Esophagus mucosa (tissue), 1 donor: ENCODE data around the gene HIPK4. TPM values are rescaled to one million over a fixed set of nuclear protein-coding genes. Genes with fewer than 3 reads are reported as not detected.
"Not testable (repeated sequence)": the region's sequence is repeated elsewhere in the genome, so short reads cannot be mapped to it uniquely, and the experiment has no call there.

Experiments used
- ATAC-seq: fragments of 200-7000 bp; cut with Tn5 transposase; one replicate; pipeline ENCODE4 v1.9.1; 2020
- total RNA-seq: library from RNA; stranded (reverse); gene quantifications from one replicate; pipeline ENCODE4 v1.2.4, GENCODE V29; 2023
- donor health status: DM: yes; HTN: yes; CAD: no.

The HIPK4 gene
- total RNA-seq, 1 donor from 2014 or later, result not detected

DNA sequence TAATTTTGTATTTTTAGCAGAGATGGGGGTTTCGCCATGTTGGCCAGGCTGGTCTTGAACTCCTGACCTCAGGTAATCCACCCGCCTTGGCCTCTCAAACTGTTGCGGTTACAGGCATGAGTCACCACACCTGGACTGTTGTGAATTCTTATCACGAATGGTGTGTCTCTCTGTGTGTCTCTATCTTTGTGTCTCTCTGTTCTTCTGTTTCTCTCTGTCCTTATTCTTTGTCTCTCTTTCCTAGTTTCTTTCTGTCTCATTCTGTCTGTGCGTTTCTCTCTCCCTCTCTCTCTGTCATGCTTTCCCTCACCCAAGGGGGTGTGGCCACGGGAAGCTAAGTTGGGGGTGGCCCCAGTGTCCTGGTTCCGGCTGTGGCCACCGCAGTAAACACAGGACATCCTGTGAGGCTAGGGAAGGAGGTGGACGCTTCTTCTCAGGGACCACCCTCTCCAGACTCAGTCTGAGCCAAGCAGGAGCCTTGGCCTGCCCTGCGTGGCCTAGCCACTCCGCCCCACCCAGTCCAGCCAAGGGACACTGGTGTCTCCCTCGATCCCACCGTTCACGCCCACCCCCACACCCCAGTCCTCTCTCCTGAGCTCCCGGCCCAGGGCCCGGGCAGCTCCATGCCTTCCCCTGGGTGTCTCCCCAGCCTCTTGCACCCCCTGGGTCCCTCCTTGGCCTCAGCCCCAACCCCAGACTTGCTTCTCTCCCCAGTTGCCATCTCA, 27.1 kb upstream of the HIPK4 start:
- ATAC-seq, result no peak

GRCh38 chr19:40415768-40416167, 25.8 kb upstream of the HIPK4 start:
- ATAC-seq, result no peak

DNA sequence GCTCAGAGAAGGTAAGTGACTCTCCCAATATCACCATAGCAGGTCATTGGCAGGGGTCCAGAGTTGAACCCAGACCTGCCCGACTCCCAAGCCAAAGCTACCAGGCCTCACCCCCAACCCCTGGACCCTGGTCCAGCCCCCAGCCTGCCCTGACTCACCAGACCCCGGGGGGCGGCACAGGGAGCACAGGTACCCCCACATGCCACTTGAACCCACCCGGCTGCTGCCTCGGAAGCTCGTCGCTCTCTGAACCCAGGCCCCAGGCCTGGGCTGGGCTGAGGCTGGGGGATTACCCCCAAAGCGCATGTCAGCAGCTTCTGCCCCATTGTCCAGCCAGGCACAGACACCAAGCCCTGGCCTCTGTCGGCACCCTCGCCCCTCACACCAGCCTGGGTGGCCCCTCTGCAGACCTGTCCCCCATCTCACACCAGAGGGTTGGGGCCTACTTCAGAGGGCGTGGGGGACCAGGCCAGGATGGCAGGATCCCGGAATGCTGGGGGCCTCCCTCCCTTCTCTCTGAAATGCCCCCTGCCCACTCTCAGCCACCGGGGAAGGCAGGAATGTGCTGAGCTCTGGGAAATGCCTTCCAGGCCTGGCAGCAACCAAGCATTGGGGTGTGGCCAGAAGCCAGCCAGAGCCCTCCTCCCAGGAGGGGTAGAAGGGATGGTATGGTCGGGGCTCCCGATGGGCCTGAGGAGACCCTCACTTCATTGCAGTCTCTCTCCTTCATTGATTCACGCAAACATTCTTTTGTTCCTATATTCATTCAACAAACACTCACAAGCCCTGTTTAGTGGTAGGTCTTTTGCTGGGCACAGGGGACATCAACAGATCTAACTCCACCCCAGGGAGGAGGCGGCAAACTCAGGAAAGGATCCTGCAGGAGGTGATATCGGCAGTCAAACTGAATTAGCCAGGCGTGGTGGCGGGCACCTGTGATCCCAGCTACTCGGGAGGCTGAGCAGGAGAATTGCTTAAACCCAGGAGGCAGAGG, 24.9 kb upstream of the HIPK4 start:
- ATAC-seq, result no peak

GRCh38 chr19:40413291-40413845, 23.4 kb upstream of the HIPK4 start, which contains the start of gene PRX:
Gene PRX (minus strand): TSS chr19:40413378. CDS start chr19:40407932, 5,446 bp downstream.
- ATAC-seq, result no peak

DNA sequence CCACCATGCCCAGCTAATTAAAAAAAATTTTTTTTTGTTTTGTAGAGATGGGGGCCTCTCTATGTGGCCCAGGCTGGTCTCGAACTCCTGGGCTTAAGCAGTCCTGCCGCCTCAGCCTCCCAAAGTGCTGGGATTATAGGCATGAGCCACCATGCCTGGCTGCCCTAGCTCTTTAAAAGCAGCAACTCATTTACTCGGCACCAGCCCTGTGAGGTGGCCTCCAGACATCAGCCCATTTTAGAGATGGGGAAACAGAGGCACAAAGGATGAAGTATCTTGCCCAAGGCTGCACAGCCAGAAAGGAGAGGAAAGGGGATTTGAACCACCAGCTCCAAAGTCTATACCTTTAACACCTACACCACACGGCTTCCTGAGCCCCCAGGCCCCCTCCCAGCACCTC, 22.9 kb upstream of the HIPK4 start:
- ATAC-seq, result no peak

- no peak for ATAC-seq
These were observed 22.0 kb upstream of the HIPK4 start for GRCh38 chr19:40411958-40412499.

GRCh38 chr19:40411125-40411842, 21.3 kb upstream of the HIPK4 start:
- peak; percentile 25 for ATAC-seq

DNA sequence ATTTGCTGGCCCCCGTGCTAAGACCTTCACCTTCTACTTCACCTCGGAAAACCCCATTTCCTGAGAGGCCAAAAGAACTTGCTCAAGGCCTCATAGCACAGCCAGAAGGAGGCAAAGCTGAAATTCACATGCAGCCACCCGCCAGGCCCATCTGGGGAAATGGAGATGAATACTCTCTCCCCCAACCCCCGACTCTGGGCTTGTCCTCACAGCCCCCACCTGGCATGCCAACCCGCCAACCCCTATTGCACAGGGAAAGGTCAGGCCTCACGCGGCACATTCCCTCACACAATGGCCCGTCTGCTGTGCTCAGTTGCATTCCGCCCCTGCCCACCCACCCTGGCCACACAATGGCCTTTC, 20.0 kb upstream of the HIPK4 start:
- ATAC-seq, result no peak

- not testable (repeated sequence) for ATAC-seq
These were observed 18.6 kb upstream of the HIPK4 start for GRCh38 chr19:40408598-40408925.

GRCh38 chr19:40407714-40408597, 18.0 kb upstream of the HIPK4 start:
- no peak for ATAC-seq

- peak; percentile 83 for ATAC-seq
These were observed 13.4 kb upstream of the HIPK4 start for GRCh38 chr19:40403262-40403984.

- ATAC-seq, result no peak
These were observed 10.6 kb upstream of the HIPK4 start for GRCh38 chr19:40400559-40400958.

DNA sequence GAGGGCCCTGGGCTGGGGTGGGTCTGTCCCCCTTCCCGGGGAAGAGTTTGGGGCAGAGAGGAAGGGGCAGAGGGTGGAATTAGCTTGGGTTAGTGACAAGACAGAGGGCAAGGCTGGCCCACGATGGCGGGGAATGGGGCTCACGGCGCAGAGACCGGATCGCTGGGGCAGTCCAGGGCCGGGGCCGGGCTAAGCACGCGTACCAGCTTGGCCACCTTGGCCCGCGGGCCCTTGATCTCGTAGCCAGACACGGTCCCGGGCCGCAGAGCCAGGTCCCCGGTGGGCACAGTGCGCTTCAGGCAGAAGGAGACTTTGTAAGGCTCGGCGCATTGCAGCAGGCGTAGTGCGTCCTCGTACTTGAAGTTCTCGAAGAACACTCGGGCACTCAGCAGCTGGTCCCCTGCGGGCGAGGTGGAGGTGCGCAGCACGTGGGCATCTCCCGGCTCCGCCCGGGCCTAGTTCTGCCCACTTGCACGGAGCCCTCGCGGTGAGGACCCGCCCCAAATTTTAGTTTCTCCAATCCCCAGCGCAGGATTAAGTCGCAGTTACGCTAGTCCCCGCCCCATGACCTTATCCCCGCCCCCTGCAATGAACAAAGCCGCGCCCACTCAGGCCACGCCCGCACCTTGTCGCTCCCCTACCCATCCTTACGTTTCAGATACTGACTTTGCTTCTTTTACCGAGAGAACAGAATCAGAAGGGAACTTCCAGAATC, 8.6 kb upstream of the HIPK4 start:
- ATAC-seq, result peak; percentile 51

- no peak for ATAC-seq
These were observed 7.6 kb upstream of the HIPK4 start for GRCh38 chr19:40397568-40397906.

- no peak for ATAC-seq
These were observed 7.0 kb upstream of the HIPK4 start for GRCh38 chr19:40396886-40397567.

DNA sequence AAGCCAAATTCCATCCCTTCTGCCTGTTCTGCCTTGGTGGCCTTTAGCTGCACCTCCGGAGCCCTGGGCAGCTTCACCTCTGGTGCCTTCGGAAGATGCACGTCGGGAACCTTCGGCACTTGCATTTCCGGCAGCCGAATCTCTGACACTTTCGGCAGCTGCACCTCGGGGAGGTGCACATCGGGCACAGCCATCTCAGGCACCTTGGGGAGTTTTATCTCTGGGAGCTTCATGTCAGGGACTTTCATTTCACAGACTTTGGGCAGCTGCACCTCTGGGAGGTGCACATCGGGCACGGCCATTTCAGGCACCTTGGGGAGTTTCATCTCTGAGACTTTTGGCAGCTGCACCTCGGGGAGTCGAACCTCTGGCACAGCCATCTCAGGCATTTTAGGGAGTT, 6.0 kb upstream of the HIPK4 start:
- no peak for ATAC-seq

GRCh38 chr19:40394816-40395210, 4.8 kb upstream of the HIPK4 start:
- no peak for ATAC-seq

DNA sequence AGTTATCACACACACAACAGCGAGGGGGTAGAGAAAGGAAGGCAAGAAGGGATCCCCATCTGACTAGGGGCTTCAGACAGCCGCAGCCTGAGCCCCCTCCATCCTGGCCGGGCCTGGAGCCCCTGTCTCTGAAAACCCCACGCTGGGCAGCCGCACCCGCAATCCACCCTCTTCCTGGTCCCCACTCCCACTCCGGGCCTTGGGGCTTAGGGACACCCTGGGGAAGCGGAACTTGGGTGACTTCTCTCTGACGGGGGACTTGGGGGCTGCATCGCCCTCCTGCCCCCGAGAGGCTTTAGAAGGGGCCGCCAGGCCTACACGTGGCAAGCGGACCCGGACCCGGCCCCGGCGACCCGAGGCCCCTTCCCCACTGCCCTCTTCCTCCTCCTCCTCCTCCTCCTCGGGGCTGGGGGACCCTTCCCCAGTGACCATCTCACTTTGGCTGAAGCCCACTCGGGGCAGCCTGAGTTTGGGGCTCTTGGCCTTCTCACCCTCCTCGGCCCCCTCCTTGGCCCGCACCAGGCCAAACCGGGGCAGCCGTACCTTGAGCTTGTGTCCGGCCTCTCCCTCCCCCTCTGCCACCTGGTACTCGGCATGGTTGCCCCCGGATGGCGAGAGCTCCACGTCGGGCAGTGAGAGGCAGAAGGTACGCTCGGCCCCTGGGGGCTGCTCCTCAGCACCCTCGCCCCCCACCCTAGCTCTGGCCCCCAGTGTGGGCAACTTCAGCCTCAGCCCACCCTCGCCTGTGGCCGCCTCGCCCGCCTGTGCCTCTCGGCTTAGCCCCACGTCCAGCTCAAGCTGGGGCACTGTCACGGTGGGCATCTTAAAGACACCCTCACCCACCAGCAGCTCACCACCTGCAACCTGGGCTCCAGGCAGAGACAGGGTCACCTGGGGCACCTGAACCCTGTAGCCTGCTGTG, 4.2 kb upstream of the HIPK4 start:
- ATAC-seq, result no peak
